ENCODE results near the gene RTP2.
A peak's percentile ranks its signal among the peaks of the same experiment; 100 is the strongest.

Gene RTP2

DNA sequence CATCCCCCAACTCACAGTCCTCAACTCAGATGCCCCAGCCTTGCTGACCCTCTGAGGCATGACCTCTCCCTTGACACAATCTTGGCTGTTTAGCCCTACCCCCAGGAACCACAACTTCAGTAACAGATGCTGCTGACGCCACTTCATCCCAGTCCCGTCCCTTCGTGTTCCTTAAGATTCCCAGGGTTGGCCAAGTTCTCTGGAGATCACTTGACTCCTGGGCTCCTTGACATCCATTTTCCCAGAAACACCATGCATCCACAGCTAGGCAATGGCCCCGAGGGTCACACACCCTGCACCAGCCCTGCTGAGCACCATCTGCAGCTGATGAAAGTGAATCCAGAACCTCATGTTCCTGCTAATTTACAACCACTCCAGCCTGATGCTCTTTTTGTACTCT is 6.9 kb downstream of the RTP2 start:
- no peak overlapping the region for H3K4me3 ChIP-seq (ENCODE audit: low read length)
- DNase-seq (ENCODE audit: low read depth): no peak
- TF ChIP-seq, protein P1, sequence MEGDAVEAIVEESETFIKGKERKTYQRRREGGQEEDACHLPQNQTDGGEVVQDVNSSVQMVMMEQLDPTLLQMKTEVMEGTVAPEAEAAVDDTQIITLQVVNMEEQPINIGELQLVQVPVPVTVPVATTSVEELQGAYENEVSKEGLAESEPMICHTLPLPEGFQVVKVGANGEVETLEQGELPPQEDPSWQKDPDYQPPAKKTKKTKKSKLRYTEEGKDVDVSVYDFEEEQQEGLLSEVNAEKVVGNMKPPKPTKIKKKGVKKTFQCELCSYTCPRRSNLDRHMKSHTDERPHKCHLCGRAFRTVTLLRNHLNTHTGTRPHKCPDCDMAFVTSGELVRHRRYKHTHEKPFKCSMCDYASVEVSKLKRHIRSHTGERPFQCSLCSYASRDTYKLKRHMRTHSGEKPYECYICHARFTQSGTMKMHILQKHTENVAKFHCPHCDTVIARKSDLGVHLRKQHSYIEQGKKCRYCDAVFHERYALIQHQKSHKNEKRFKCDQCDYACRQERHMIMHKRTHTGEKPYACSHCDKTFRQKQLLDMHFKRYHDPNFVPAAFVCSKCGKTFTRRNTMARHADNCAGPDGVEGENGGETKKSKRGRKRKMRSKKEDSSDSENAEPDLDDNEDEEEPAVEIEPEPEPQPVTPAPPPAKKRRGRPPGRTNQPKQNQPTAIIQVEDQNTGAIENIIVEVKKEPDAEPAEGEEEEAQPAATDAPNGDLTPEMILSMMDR (conservative IDR thresholded peaks at IDR 0.05; ENCODE audit: low read length): no peak

DNA sequence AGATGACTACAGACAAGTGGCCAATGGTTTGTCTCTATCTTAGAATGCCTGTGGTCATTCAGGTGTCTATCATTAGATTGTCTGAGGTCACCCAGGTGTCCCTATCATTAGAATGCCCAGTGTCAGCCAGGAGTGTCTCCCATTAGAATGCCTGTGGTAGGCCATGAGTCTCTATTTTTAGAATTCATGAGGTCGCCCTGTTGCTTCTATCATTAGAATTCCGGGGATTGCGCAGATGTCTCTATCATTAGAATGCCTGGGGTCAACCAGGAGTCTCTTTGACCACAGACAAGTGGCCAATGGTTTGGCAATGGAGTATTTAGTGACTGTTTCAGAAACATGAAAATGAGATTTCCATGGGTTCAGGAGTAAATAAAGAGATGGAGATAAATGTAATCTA is 7.6 kb downstream of the RTP2 start:
- TF ChIP-seq, protein P1 (conservative IDR thresholded peaks at IDR 0.05; ENCODE audit: low read length): no peak
- DNase-seq (ENCODE audit: low read depth): peak; percentile 10
- H3K4me3 ChIP-seq (ENCODE audit: low read length): no peak overlapping the region

DNA sequence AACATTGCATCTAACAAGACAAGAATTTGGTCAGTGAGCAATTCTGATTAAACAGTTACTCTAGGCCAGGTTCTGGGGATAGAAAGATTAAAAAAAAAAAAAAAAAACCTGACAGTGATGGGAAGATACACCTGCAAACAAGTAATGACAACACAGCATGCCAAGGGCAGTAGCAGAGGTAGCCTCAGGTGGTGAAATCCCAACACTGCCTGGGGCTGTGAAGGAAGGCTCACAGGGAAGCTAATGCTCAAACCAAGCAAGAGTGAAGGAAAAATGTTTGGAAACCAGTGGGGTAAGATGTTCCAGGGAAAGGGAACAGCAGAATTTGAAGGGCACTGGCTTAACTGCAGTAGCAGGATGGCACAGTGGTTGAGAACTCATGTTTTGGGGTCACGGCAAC is 8.9 kb downstream of the RTP2 start:
- no peak overlapping the region for H3K4me3 ChIP-seq (ENCODE audit: low read length)
- DNase-seq (ENCODE audit: low read depth): no peak
- TF ChIP-seq, protein P1 (conservative IDR thresholded peaks at IDR 0.05; ENCODE audit: low read length): no peak

DNA sequence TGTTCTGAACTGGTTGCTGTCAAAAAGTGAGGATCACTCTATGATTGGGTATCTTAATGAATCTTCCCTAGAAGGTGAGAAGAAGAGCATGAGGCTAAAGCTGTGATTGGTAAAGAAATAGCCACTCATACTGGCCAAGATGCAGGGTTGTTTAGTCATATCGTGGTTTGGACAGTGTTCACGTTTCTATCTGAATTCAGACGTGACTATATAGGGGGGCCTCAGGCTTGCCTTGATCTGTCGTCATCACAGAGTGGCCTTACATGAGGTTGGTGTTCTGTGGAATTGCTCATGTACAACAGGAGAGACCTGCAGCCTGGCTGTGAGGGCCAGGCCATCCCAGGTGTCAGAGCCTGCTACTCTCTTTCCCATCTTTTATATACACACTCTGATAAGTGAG is 12.4 kb downstream of the RTP2 start:
- TF ChIP-seq, protein P1 (conservative IDR thresholded peaks at IDR 0.05; ENCODE audit: low read length): no peak
- DNase-seq (ENCODE audit: low read depth): peak; percentile 49
- H3K4me3 ChIP-seq (ENCODE audit: low read length): no peak overlapping the region

DNA sequence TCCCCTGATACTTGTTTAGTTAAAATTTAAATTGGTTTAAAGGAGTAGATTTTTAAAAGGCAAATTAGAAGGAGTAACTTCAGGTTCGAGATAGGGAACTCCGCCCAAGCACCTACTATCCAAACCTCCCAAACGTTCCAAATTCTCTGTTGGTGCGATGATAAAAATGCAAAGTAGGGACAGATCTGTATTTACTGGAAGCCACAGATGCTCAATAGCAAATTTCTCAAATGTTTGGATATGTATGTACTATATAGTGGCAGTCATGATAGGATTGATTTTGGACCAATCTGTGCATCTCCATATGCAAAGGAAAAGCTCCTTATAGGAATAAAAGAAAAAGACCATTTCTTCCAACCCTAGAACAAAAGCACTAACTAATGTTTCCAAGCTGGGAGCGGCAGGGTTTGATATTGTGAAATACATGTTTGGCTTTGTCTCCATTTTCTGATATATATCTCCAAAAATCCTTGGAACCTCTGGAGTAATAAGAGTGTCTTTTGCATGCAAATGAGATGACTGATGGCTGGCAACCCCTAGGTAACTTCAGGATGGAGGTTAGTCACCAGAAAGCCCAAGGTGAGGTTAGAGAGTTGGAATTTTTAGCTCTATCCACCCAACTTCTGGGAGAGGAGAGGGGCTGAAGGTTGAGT is 15.6 kb downstream of the RTP2 start:
- H3K4me3 ChIP-seq (ENCODE audit: low read length): no peak overlapping the region
- DNase-seq (ENCODE audit: low read depth): no peak
- TF ChIP-seq, protein P1 (conservative IDR thresholded peaks at IDR 0.05; ENCODE audit: low read length): no peak

DNA sequence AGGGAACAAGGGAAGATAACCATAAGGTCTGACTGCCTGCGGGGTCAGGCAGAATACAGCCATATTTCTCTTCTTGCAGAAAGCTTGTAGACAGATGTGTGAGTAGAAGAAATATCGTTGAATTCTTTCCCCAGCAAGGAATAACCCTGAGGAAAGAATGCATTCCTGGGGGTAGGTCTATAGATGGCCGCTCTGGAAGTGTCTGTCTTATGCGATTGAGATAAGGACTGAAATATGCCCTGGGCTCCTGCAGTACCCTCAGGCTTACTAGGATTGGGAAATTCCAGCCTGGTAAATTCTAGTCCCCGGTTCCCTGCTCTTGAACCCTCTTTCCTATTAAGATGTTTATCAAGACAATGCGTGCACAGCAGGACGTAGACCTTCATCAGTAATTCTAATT is 16.4 kb downstream of the RTP2 start:
- DNase-seq (ENCODE audit: low read depth): no peak
- H3K4me3 ChIP-seq (ENCODE audit: low read length): no peak overlapping the region
- TF ChIP-seq, protein P1 (conservative IDR thresholded peaks at IDR 0.05; ENCODE audit: low read length): no peak

DNA sequence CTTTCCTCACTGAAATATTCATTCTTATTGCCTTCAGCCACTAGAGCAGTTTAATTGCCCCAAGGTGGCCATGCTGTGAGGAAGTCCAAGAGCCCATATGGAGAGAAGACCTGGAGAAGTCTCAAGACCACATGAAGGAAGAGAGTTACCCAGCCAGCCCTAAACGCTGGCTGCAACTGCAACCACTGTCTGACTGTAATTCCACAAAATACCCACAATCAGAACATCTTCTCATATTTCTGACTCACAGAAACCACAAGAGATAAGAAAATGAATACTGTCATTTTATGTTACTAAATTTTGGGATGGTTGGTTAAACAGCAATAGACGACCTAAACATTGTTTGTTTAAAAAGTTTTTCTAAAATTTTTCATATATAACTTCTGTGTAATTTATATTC is 17.5 kb downstream of the RTP2 start:
- DNase-seq (ENCODE audit: low read depth): peak; percentile 27
- TF ChIP-seq, protein P1 (conservative IDR thresholded peaks at IDR 0.05; ENCODE audit: low read length): no peak
- H3K4me3 ChIP-seq (ENCODE audit: low read length): no peak overlapping the region

Measured in AG10803 (cell line).